AG09309 (cell line): ENCODE measurements around the gene FGF1.
A peak's percentile ranks its signal among the peaks of the same experiment; 100 is the strongest.

Experiments
- DNase-seq: peaks from one replicate; pipeline ENCODE4 v3.0.0-alpha.2; 2010; ENCODE audit warnings: low read depth
- H3K4me3 ChIP-seq: 2 replicates; pipeline ENCODE4 v1.5.1; 2011; ENCODE audit warnings: mild to moderate bottlenecking, low read depth, low read length, moderate library complexity; ENCODE audit not compliant: control insufficient read depth
- TF ChIP-seq, protein P1 (sequence below): IDR thresholded peaks from 2 replicates; pipeline ENCODE4 v1.5.1; 2011; ENCODE audit warnings: mild to moderate bottlenecking, low read depth, low read length, inconsistent platforms; ENCODE audit not compliant: insufficient read depth, control insufficient read depth; ENCODE audit errors: missing control alignments

The FGF1 gene

GRCh38 chr5:142722146-142722545, 36.3 kb upstream of the FGF1 start:
- H3K4me3 ChIP-seq: no peak overlapping the region
- TF ChIP-seq, protein P1, sequence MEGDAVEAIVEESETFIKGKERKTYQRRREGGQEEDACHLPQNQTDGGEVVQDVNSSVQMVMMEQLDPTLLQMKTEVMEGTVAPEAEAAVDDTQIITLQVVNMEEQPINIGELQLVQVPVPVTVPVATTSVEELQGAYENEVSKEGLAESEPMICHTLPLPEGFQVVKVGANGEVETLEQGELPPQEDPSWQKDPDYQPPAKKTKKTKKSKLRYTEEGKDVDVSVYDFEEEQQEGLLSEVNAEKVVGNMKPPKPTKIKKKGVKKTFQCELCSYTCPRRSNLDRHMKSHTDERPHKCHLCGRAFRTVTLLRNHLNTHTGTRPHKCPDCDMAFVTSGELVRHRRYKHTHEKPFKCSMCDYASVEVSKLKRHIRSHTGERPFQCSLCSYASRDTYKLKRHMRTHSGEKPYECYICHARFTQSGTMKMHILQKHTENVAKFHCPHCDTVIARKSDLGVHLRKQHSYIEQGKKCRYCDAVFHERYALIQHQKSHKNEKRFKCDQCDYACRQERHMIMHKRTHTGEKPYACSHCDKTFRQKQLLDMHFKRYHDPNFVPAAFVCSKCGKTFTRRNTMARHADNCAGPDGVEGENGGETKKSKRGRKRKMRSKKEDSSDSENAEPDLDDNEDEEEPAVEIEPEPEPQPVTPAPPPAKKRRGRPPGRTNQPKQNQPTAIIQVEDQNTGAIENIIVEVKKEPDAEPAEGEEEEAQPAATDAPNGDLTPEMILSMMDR: no peak

GRCh38 chr5:142720641-142721271, 34.9 kb upstream of the FGF1 start:
- no peak overlapping the region for H3K4me3 ChIP-seq

More at GRCh38 chr5:142722146-142722545, 36.3 kb upstream of the FGF1 start:
- DNase-seq: no peak

DNA sequence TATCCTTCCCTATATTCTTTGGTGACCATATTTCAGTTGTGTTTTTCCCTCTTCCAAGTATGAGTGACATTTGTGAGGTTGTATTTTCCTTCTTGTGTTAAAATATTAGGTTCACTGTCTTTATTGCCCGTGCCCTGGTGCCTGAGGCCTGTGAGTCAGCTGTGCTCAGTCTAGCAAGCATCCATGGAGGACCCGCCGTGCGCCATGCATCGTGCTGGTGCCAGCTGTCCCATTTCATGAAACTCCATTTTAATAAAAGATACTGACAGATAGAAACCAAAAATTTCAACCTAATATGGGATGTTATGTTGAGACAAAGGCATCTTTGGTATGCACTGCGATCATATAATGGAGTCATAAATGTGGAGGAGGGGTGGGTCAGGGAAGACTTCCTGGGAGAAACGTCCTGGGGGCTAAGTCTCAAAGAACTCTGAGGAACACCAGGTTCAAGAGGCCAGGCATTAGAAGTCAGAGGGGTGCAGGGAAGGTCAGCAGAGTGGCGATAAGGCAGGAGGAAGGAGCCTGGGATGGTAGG, 34.0 kb upstream of the FGF1 start:
- no peak for DNase-seq
- TF ChIP-seq, protein P1: no peak
- H3K4me3 ChIP-seq: no peak overlapping the region

More at GRCh38 chr5:142720641-142721271, 34.9 kb upstream of the FGF1 start:
- no peak for DNase-seq
- TF ChIP-seq, protein P1: no peak

GRCh38 chr5:142717582-142718215, 31.8 kb upstream of the FGF1 start:
- TF ChIP-seq, protein P1: peak; percentile 86
- H3K4me3 ChIP-seq: no peak overlapping the region
- no peak for DNase-seq

GRCh38 chr5:142716963-142717362, 31.1 kb upstream of the FGF1 start:
- no peak for DNase-seq

DNA sequence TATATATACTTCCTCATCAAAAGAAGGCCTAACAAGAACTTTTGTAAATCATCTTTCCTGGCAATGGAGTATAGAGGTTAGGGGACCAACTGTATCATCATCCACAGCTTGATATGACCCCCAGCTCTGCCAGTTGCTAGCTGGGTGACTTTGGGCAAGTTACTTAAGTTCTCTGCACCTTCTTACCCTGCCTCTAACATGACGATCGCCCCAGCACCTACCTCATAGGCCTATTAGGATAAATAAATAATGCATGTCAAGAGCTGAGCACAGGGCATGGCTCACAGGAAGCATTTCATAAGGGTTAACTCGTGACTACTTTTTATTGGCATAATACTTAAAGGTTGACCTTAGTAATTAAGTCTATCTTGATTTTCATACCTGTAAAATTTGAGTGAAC, 29.4 kb upstream of the FGF1 start:
- TF ChIP-seq, protein P1: no peak
- H3K4me3 ChIP-seq: no peak overlapping the region
- DNase-seq: no peak

More at GRCh38 chr5:142716963-142717362, 31.1 kb upstream of the FGF1 start:
- TF ChIP-seq, protein P1: peak; percentile 76
- H3K4me3 ChIP-seq: no peak overlapping the region
